Stimulated activated CD4-positive, alpha-beta T cell treated with anti-CD3 and anti-CD28 coated beads, Interleukin-2, amount 100 ng/mL, for 24 hours (primary cell): Measurements from ENCODE around the gene GFAP.
A peak's percentile ranks its signal among the peaks of the same experiment; 100 is the strongest.

ENCODE experiments used
- DNase-seq, 2 donors: peaks; one replicate each; pipeline ENCODE4 v3.0.0-alpha.2; 2020

GFAP gene

GRCh38 chr17:44894642-44895041 lies 20.7 kb downstream of the GFAP start:
- no peak for DNase-seq

DNA sequence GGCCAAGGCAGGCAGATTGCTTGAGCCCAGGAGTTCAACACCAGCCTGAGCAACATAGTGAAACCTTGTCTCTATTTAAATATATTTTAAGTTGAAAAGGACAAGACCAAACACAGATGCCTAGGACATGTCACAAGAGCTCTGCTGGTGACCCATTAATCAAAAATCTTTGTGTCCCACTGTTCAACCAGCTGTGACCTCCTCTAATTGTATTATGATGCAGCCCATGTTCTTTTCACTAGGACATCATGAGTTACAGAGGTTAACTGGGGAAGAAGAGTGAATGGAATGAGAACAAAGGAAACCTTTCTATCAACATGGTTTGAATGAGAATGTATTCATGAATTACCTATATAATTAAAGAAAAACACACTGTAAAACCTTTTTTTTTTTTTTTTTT lies 23.1 kb downstream of the GFAP start:
- DNase-seq, result no peak

- no peak for DNase-seq
These were observed 26.3 kb downstream of the GFAP start for GRCh38 chr17:44889003-44889402.

GRCh38 chr17:44887971-44888954 lies 27.0 kb downstream of the GFAP start:
- no peak for DNase-seq

DNA sequence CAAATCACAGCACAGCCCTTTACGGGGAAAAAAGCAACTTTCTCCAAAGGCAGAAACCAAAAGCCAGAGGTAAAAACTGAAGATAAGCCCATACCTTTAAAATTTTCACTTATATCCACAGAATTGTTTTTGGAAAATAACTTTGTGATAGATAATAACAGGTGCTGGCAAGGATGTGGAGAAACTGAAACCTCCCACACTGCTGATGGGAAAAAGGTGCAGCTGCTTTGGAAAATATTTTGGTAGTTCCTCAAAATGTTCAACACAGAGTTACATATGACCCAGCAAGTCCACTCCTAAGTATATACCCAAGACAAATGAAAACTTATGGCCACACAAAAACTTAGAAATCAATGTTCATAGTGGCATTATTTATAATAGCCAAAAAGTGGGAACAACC lies 28.3 kb downstream of the GFAP start:
- DNase-seq, result no peak

DNA sequence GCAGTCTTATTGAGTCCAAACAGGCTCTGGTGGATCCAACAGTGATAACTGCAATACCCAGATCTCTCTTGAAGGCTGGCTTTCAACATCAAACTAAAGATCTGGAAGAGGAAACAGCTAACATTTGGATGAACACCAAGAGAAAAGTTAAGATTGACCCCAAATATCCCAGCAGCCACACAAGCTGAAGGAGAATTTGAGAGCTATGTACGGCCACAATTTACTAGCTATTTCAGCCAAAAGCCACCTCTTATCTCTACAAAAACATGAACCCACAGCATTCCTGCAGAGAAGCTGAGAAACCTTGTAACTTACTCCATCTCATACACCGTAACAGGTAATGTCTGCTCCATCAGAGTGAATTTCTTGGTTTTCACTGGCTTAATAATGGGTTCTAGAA lies 30.4 kb downstream of the GFAP start:
- DNase-seq, result no peak

DNA sequence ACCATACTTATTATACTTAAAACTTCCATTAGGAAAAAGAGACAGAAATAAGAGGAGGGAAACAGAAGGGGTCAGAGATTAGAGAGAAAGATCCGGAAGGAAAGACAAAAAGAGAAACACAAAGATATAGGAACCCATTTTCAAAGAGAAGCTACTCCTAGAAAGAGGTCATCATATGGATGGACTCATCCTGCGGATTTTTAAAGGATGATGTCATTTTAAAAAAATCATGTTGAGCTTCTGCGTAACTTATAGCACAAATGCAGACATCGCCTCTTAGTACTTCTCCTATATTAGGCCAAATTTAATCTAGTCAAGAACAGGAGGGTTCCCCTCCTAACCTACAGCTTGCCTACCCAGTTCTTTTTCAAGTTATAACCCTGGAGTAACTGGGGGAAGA lies 34.2 kb downstream of the GFAP start:
- DNase-seq, result no peak

DNA sequence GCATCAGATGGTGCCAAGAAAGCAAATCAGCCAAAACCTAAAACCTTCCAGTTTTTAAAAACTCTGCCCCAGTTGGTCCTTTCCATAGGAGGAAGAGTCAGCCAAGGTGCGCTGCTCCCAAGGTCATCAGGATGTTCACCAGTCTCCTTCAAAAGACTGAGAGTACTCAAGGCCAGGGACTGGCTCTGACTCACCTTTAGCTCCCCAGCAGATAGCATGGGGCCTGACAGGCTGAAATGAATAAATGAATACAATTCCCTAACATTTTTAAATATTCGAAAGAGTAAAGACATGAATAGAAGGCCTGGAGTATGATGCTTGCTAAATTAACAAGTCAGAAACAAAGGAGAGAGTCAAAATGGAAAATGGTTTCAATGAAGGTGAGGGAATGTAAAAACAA lies 35.2 kb downstream of the GFAP start:
- no peak for DNase-seq

DNA sequence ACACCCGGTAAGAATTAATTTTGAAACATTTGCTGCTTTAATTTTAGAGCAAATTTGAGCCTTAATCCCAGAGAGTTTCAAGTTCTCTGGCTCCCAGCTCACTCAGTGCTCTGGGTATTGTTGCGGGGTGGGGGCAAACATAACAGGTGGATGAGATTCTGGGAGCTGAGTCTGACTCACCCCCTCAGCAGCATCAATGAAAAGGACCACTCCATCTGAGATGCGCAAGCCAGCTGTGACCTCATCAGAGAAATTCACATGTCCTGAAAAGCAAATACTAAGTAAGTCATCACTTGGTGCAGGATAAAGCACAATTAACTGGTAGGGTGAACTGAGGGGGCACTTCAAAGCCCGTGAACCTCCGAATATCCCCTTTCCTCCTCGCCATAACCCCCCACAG lies 35.9 kb downstream of the GFAP start:
- DNase-seq, result no peak

DNA sequence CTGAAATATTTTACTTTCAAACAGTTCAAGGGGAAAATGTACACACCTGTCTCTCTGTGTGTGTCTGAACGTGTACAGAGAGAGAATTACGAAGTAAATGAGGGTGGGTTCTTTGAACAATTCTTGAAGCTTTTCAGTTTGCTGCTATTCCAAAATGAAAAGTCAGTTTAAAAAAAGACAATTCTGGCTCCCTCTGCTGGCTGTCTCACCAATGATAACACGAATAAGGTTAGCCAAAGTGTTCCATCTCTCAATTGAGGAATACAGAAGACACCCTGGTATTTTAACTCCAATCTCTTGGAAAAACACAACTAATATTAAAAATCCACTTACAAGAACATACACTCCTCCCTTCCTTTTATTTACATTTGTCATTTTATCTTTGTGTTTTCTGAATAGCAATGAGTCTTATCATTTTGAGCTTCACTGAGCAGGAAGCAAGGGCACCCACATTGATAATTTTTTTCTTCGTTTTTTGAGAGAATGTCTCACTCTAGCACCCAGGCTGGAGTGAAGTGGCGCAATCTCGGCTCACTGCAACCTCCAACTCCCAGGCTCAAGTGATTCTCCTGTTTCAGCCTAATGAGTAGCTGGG lies 36.6 kb downstream of the GFAP start:
- peak; percentile 14 to 31 for DNase-seq

DNA sequence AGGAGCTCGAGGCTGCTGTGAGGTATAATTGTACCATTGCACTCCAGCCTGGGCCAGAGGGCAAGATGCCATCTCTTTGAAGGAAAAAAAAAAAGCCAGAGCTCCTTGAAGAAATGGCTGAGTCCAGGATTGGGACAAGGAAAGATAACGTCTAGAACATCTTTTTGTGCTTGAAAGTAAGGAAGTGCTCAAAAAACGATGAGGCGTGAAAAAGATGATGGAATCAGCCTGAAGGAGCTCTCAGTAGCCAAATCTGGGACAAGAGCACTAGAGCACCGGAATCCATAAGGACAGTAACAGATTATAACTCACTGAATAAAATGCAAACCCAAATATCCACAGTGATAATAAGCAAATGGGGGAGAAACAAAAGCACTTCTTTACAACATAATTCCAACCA lies 38.2 kb downstream of the GFAP start:
- no peak for DNase-seq

DNA sequence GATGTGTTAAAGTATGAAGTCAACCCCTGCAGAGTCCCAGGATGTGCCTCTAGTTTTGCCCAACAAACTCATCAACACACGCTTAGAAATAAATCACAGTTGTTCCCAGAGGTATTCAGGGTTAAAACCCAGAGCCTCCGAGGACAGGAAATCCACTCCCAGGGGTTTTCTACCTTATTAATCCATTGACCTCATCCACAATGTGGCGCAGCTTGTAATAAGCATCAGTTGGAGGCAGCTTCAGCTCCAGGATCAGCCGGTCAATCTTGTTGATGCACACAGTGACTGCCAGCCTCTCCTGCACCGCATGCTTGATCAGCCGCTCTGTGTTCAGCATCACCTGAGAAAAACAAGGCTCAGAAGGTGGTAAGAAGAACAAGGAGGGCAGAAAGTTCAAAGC lies 39.5 kb downstream of the GFAP start:
- no peak for DNase-seq

DNA sequence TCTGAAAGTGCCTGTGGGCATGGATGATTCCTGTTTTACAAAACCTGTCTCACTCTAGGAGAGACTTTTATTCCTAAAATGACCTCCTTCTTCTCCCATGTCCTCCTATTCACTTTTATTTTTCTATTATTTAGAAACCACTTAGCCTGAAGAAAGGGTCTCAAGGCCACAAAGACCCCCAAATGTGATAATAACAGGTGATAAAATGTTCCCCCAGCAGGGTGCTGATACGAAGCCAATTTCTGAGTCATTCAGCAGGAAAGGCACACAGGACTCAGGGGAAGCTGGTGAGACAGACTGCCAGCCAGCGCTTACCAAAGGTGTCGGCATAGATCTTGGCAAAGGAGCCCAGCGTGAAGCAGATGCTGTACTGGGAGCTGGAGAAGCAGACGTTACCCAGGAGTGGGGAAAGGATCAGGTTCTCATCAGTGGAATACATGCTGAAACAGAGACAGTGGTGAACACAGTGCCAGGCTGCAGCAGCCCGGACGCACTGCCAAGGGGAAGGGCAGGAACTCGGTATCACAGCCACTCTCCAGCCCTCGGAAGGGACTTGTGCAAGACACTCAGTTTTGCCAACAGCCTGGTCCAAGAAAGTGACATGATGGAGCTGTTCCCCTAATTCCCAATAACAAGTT lies 43.0 kb downstream of the GFAP start:
- no peak for DNase-seq

- no peak for DNase-seq
These were observed 43.7 kb downstream of the GFAP start for GRCh38 chr17:44871556-44871955.

- DNase-seq, result no peak
These were observed 47.5 kb downstream of the GFAP start for GRCh38 chr17:44867841-44868240.

- DNase-seq, result no peak
These were observed 49.4 kb downstream of the GFAP start for GRCh38 chr17:44865931-44866330.

- peak; percentile 67 to 79 for DNase-seq
These were observed 50.1 kb downstream of the GFAP start for GRCh38 chr17:44865231-44865660.

DNA sequence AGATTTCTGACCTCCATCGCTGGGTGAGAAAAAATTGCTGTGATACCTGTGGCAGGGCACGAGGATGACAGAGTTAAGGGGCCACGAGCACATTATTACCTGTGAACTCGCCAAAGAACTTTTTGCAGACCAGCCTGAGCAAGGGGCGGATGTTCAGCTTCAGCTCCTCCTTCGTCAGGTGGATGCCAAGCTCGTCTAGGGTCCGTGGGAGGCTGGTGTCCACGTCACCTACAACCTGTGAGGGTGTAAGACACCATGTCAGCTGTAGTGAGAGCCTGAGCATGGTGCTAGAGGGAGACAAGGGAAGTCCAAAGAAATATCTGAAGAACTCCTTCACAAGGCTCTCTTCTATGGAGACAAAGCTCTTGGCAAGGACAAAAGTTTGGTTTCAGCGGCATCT lies 50.5 kb downstream of the GFAP start:
- DNase-seq, result no peak

- no peak for DNase-seq
These were observed 52.0 kb downstream of the GFAP start for GRCh38 chr17:44863061-44863918.

- no peak for DNase-seq
These were observed 52.9 kb downstream of the GFAP start for GRCh38 chr17:44862278-44862914.

GRCh38 chr17:44859701-44860100 lies 55.6 kb downstream of the GFAP start:
- DNase-seq, result no peak

- no peak for DNase-seq
These were observed 61.1 kb downstream of the GFAP start for GRCh38 chr17:44854192-44854591.
